HCT116 (cell line): ENCODE results near the gene ATF6B. TPM values are rescaled to one million over a fixed set of nuclear protein-coding genes. Genes with fewer than 3 reads are reported as not detected.

Experiments
- ATAC-seq: fragments of 200-7000 bp; cut with Tn5 transposase; 2 replicates; pipeline ENCODE4 v1.9.1; 2020; ENCODE audit warnings: mild to moderate bottlenecking, moderate library complexity
- BruUV-seq: library from RNA; stranded (reverse); fragments of 400-500 nt; replicated peaks from 2 replicates; lab custom pipeline; 2021; lab: Mats Ljungman, UMichigan
- CTCF ChIA-PET: fragments of 300-600 bp; sonication (Branson Sonifier 250); formaldehyde crosslinking; loops from one replicate; lab custom pipeline; 2021; ENCODE audit warnings: antibody characterized with exemption; lab: Charles Lee
- POLR2A ChIA-PET: fragments of 300-600, 350-600 bp; sonication (Branson Sonifier 250); formaldehyde crosslinking; loops from one replicate; lab custom pipeline; 2021; ENCODE audit warnings: antibody characterized with exemption; lab: Charles Lee
- RAD21 ChIA-PET, 2 experiments: fragments of 300-600 bp; sonication (Branson Sonifier 250); formaldehyde crosslinking; loops; one replicate each; lab custom pipeline; 2023; ENCODE audit warnings: low total read pairs in 2 of 2; ENCODE audit not compliant: uncharacterized antibody in 2 of 2, unreplicated experiment in 2 of 2, low non-redundant PET in 1 of 2; lab: Charles Lee
- DNase-seq: peaks from one replicate; pipeline ENCODE4 v3.0.0-alpha.2; 2010; ENCODE audit warnings: low read depth, low spot score
- H2AFZ ChIP-seq: fragments of 200-600 bp; shearing (Covaris generic), sonication (generic); 2 replicates; pipeline ENCODE4 v1.6.1; 2017; ENCODE audit warnings: low read depth, mixed run types, mixed read lengths, antibody characterized with exemption, low read length; ENCODE audit not compliant: poor library complexity, severe bottlenecking
- H3K27ac ChIP-seq: 2 replicates; pipeline ENCODE4 v1.5.1; 2012; ENCODE audit warnings: low read depth, low read length
- H3K27me3 ChIP-seq: fragments of 200-600 bp; sonication (generic); 2 replicates; pipeline ENCODE4 v1.6.1; 2016; ENCODE audit warnings: mixed run types, low read length, mixed read lengths; ENCODE audit not compliant: insufficient read depth
- H3K36me3 ChIP-seq, 2 experiments: fragments of 200-500 bp in 1 of 2; fragments of 200-600 bp in 1 of 2; sonication (Bioruptor generic) in 1 of 2; sonication (generic) in 1 of 2; 2 replicates each; pipeline versions ENCODE4 v1.5.1 to v1.6.1; 2014 to 2016; ENCODE audit warnings: low read length in 2 of 2, inconsistent platforms in 1 of 2, mixed read lengths in 1 of 2, mixed run types in 1 of 2; ENCODE audit not compliant: insufficient read depth in 2 of 2, control insufficient read depth in 1 of 2
- H3K4me1 ChIP-seq, 2 experiments: fragments of 200-600 bp in 1 of 2; sonication (generic) in 1 of 2; 2 replicates each; pipeline versions ENCODE4 v1.5.1 to v1.6.1; 2012 to 2017; ENCODE audit warnings: low read length in 2 of 2, inconsistent platforms in 1 of 2, mild to moderate bottlenecking in 1 of 2, mixed read lengths in 1 of 2, mixed run types in 1 of 2, moderate library complexity in 1 of 2; ENCODE audit not compliant: insufficient read depth in 2 of 2, control insufficient read depth in 1 of 2
- H3K4me2 ChIP-seq: fragments of 200-600 bp; sonication (generic); 2 replicates; pipeline ENCODE4 v1.6.1; 2017; ENCODE audit warnings: mixed run types, low read length, mixed read lengths
- H3K4me3 ChIP-seq, 2 experiments: fragments of 200-600 bp in 1 of 2; sonication (generic) in 1 of 2; replicated peaks in 1 of 2; 2 replicates each; pipeline ENCODE4 v1.5.1; 2011 to 2016; ENCODE audit warnings: low read length in 2 of 2, control low read depth in 1 of 2, low read depth in 1 of 2, mild to moderate bottlenecking in 1 of 2, mixed read lengths in 1 of 2, mixed run types in 1 of 2
- H3K79me2 ChIP-seq: fragments of 200-600 bp; sonication (generic); 2 replicates; pipeline ENCODE4 v1.6.1; 2017; ENCODE audit warnings: mild to moderate bottlenecking, mixed run types, low read length, moderate library complexity, mixed read lengths; ENCODE audit not compliant: insufficient read depth
- H3K9ac ChIP-seq: fragments of 200-600 bp; sonication (generic); 2 replicates; pipeline ENCODE4 v1.6.1; 2016; ENCODE audit warnings: low read length, mixed read lengths
- H3K9me2 ChIP-seq: fragments of 200-600 bp; sonication (generic), shearing (Covaris generic); 2 replicates; pipeline ENCODE4 v1.6.1; 2017; ENCODE audit warnings: mixed run types, mild to moderate bottlenecking, moderate library complexity; ENCODE audit not compliant: insufficient read depth
- H3K9me3 ChIP-seq, 2 experiments: fragments of 200-500 bp in 1 of 2; fragments of 200-600 bp in 1 of 2; sonication (Bioruptor generic) in 1 of 2; sonication (generic) in 1 of 2; 2 replicates each; pipeline ENCODE4 v1.6.1; 2014 to 2017; ENCODE audit warnings: low read length in 2 of 2, mixed read lengths in 2 of 2, inconsistent platforms in 1 of 2, low read depth in 1 of 2, mild to moderate bottlenecking in 1 of 2, mixed run types in 1 of 2, moderate library complexity in 1 of 2; ENCODE audit not compliant: control insufficient read depth in 1 of 2, insufficient read depth in 1 of 2
- H4K20me1 ChIP-seq: fragments of 200-600 bp; sonication (generic), shearing (Covaris generic); 2 replicates; pipeline ENCODE4 v1.6.1; 2017; ENCODE audit warnings: mixed run types, mild to moderate bottlenecking, moderate library complexity; ENCODE audit not compliant: insufficient read depth
- CBX3 ChIP-seq: IDR thresholded peaks from 2 replicates; pipeline ENCODE4 v1.6.1; 2012; ENCODE audit warnings: low read depth
- CEBPB ChIP-seq: IDR thresholded peaks from 2 replicates; pipeline ENCODE4 v1.6.1; 2012; ENCODE audit warnings: low read depth
- EGR1 ChIP-seq: IDR thresholded peaks from 2 replicates; pipeline ENCODE4 v1.6.1; 2012; ENCODE audit warnings: low read depth
- FOSL1 ChIP-seq: IDR thresholded peaks from 2 replicates; pipeline ENCODE4 v1.6.1; 2012; ENCODE audit warnings: low read depth
- MAX ChIP-seq: IDR thresholded peaks from 2 replicates; pipeline ENCODE4 v1.6.1; 2012
- ZNF274 ChIP-seq: fragments of 200-500 bp; sonication (Bioruptor generic); IDR thresholded peaks from 2 replicates; pipeline ENCODE4 v1.6.1; 2014; ENCODE audit warnings: mild to moderate bottlenecking, low read depth, low read length, inconsistent platforms
- intact Hi-C: fragments of 100-400 bp; cut with micrococcal nuclease; formaldehyde crosslinking; loops from 2 replicates; pipeline ENCODE4 v1.10.0; 2022
- total RNA-seq: library from RNA; stranded (reverse); gene quantifications from one replicate; pipeline ENCODE4 v1.2.1, GENCODE V29; 2021; ENCODE audit not compliant: unreplicated experiment
- TF ChIP-seq, protein P1 (sequence below), 3 experiments: fragments of 200-600 bp in 1 of 3; sonication (generic) in 1 of 3; IDR thresholded peaks in 2 of 3; conservative IDR thresholded peaks in 1 of 3; 2 replicates each; pipeline ENCODE4 v1.5.1; 2012 to 2017; ENCODE audit warnings: low read depth in 2 of 3, low read length in 2 of 3, antibody characterized with exemption in 1 of 3, borderline replicate concordance in 1 of 3, control low read depth in 1 of 3, mild to moderate bottlenecking in 1 of 3, mixed read lengths in 1 of 3, mixed run types in 1 of 3, moderate library complexity in 1 of 3; ENCODE audit not compliant: insufficient read depth in 1 of 3

The ATF6B gene
- total RNA-seq, 1 experiment from 2014 or later, result 63.9 TPM

- H3K4me3 ChIP-seq, result no peak overlapping the region
- H3K27me3 ChIP-seq, result no peaks in the 10 kb centered on the region
- H3K4me1 ChIP-seq, result peaks cover 12 to 22% of the 10 kb centered on the region in 2 experiments
- intact Hi-C loops, result no loop called here
- DNase-seq (no peak), ATAC-seq (no peak)
- no peaks in the 10 kb centered on the region for H3K9me3 ChIP-seq
- H3K4me2 ChIP-seq, result no peak overlapping the region
- H3K9me2 ChIP-seq, result no peaks in the 10 kb centered on the region
- BruUV-seq, result no TSS peak
- POLR2A ChIA-PET, result interaction anchor here (0.7 kb wide), 1 partner anchor 21 kb away, joined by 3 read pairs; no protein-coding TSS in a partner anchor
- H2AFZ ChIP-seq, result no peak overlapping the region
- no peak overlapping the region for H3K9ac ChIP-seq
- RAD21 ChIA-PET, result no interaction called here
- H4K20me1 ChIP-seq, result no peaks in the 10 kb centered on the region
- H3K79me2 ChIP-seq, result peaks cover 11% of the 10 kb centered on the region
- H3K27ac ChIP-seq, result no peak overlapping the region
- CTCF ChIA-PET, result no interaction called here
- TF ChIP-seq MAX (no peak), CEBPB (no peak), ZNF274 (no peak), CBX3 (no peak), FOSL1 (no peak), EGR1 (no peak)
- TF ChIP-seq, protein P1, sequence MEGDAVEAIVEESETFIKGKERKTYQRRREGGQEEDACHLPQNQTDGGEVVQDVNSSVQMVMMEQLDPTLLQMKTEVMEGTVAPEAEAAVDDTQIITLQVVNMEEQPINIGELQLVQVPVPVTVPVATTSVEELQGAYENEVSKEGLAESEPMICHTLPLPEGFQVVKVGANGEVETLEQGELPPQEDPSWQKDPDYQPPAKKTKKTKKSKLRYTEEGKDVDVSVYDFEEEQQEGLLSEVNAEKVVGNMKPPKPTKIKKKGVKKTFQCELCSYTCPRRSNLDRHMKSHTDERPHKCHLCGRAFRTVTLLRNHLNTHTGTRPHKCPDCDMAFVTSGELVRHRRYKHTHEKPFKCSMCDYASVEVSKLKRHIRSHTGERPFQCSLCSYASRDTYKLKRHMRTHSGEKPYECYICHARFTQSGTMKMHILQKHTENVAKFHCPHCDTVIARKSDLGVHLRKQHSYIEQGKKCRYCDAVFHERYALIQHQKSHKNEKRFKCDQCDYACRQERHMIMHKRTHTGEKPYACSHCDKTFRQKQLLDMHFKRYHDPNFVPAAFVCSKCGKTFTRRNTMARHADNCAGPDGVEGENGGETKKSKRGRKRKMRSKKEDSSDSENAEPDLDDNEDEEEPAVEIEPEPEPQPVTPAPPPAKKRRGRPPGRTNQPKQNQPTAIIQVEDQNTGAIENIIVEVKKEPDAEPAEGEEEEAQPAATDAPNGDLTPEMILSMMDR (IDR thresholded peaks at IDR 0.05 in 2 of 3, conservative IDR thresholded peaks at IDR 0.05 in 1 of 3; ENCODE audit: borderline replicate concordance in 1 of 3, insufficient read depth in 1 of 3, low read depth in 2 of 3, low read length in 2 of 3), result no peak
- H3K36me3 ChIP-seq, result no peaks in the 10 kb centered on the region
These were observed 22.2 kb upstream of the ATF6B start for GRCh38 chr6:32149932-32150870.
